CD14-positive monocyte (primary cell): ENCODE results near the gene PLCB1. TPM values are rescaled to one million over a fixed set of nuclear protein-coding genes. Genes with fewer than 3 reads are reported as not detected.

Experiments used
- DNase-seq, 3 donors: peaks; one replicate each; pipeline ENCODE4 v3.0.0-alpha.2; 2011 to 2022
- H2AFZ ChIP-seq: 2 replicates; pipeline ENCODE4 v1.6.0; 2012; ENCODE audit warnings: mild to moderate bottlenecking, low read depth, low read length, inconsistent platforms; ENCODE audit not compliant: insufficient read depth, poor library complexity, severe bottlenecking
- H3K27ac ChIP-seq, 2 donors: 1 replicate in 1 of 2; 2 replicates in 1 of 2; pipeline ENCODE4 v1.5.1; 2012 to 2013; ENCODE audit warnings: low read length in 2 of 2, control low read depth in 1 of 2, inconsistent platforms in 1 of 2, low read depth in 1 of 2, mild to moderate bottlenecking in 1 of 2
- H3K27me3 ChIP-seq, 2 donors: one replicate each; pipeline versions ENCODE4 v1.6.0 to v1.6.1; 2011 to 2013; ENCODE audit warnings: low read length in 2 of 2; ENCODE audit not compliant: control insufficient read depth in 2 of 2, insufficient read depth in 2 of 2
- H3K36me3 ChIP-seq, 2 donors: replicated peaks in 1 of 2; 1 replicate in 1 of 2; 2 replicates in 1 of 2; pipeline versions ENCODE4 v1.5.1 to v1.6.1; 2012 to 2013; ENCODE audit warnings: low read length in 2 of 2, control low read depth in 1 of 2, inconsistent platforms in 1 of 2, mild to moderate bottlenecking in 1 of 2; ENCODE audit not compliant: insufficient read depth in 2 of 2, control insufficient read depth in 1 of 2
- H3K4me1 ChIP-seq, 2 donors: 1 replicate in 1 of 2; 2 replicates in 1 of 2; pipeline versions ENCODE4 v1.5.1 to v1.6.1; 2012 to 2013; ENCODE audit warnings: low read length in 2 of 2, control low read depth in 1 of 2, inconsistent platforms in 1 of 2, mild to moderate bottlenecking in 1 of 2, moderate library complexity in 1 of 2; ENCODE audit not compliant: insufficient read depth in 2 of 2, control insufficient read depth in 1 of 2
- H3K4me2 ChIP-seq: replicated peaks from 2 replicates; pipeline ENCODE3; 2012; ENCODE audit warnings: low read length, moderate library complexity, mild to moderate bottlenecking; ENCODE audit not compliant: poor library complexity, severe bottlenecking; ENCODE audit errors: extremely low read depth
- H3K4me3 ChIP-seq, 3 experiments: fragments of 200-600 bp in 1 of 3; sonication (generic) in 1 of 3; replicated peaks in 1 of 3; 1 replicate in 2 of 3; 2 replicates in 1 of 3; pipeline ENCODE4 v1.5.1; 2011 to 2013; ENCODE audit warnings: low read length in 3 of 3, mild to moderate bottlenecking in 3 of 3, control low read depth in 2 of 3, low read depth in 2 of 3, inconsistent platforms in 1 of 3, moderate library complexity in 1 of 3
- H3K79me2 ChIP-seq: 2 replicates; pipeline ENCODE4 v1.6.0; 2012; ENCODE audit warnings: mild to moderate bottlenecking, control low read depth, inconsistent platforms, low read length, moderate library complexity; ENCODE audit not compliant: insufficient read depth
- H3K9ac ChIP-seq: 2 replicates; pipeline ENCODE4 v1.6.0; 2017; ENCODE audit warnings: low read length, mild to moderate bottlenecking; ENCODE audit not compliant: insufficient read depth, poor library complexity, severe bottlenecking
- H3K9me3 ChIP-seq, 2 donors: replicated peaks in 1 of 2; 1 replicate in 1 of 2; 2 replicates in 1 of 2; pipeline versions ENCODE4 v1.5.1 to v1.6.1; 2012 to 2013; ENCODE audit warnings: low read length in 2 of 2, control low read depth in 1 of 2; ENCODE audit not compliant: control insufficient read depth in 1 of 2, insufficient read depth in 1 of 2
- H4K20me1 ChIP-seq: 2 replicates; pipeline ENCODE4 v1.6.0; 2012; ENCODE audit warnings: mild to moderate bottlenecking, low read length, control low read depth, moderate library complexity; ENCODE audit not compliant: insufficient read depth
- H3K27ac Mint-ChIP-seq, 7 donors: one replicate each; pipeline ENCODE4 v1.8.0; 2020; ENCODE audit warnings: mild to moderate bottlenecking in 7 of 7, mixed read lengths in 7 of 7, moderate library complexity in 6 of 7, inconsistent platforms in 2 of 7
- H3K27me3 Mint-ChIP-seq, 3 donors: one replicate each; pipeline ENCODE4 v1.8.0; 2021 to 2022; ENCODE audit warnings: low read depth in 3 of 3, mild to moderate bottlenecking in 3 of 3, mixed read lengths in 3 of 3, moderate library complexity in 3 of 3, inconsistent platforms in 1 of 3
- H3K36me3 Mint-ChIP-seq, 2 donors: one replicate each; pipeline ENCODE4 v1.8.0; 2020; ENCODE audit warnings: mixed read lengths in 2 of 2, inconsistent platforms in 1 of 2, mild to moderate bottlenecking in 1 of 2
- H3K4me1 Mint-ChIP-seq: one replicate; pipeline ENCODE4 v1.8.0; 2020; ENCODE audit warnings: mild to moderate bottlenecking, mixed read lengths
- H3K4me3 Mint-ChIP-seq, 2 donors: one replicate each; pipeline ENCODE4 v1.8.0; 2020; ENCODE audit warnings: mild to moderate bottlenecking in 2 of 2, mixed read lengths in 2 of 2, moderate library complexity in 1 of 2
- H3K9me3 Mint-ChIP-seq, 7 donors: one replicate each; pipeline ENCODE4 v1.8.0; 2020 to 2022; ENCODE audit warnings: mixed read lengths in 7 of 7, mild to moderate bottlenecking in 6 of 7, moderate library complexity in 6 of 7, inconsistent platforms in 2 of 7
- WGBS: methylation state at CpG from one replicate; pipeline ENCODE4 v1.1.5; 2013; ENCODE audit warnings: missing lambda C conversion rate; ENCODE audit not compliant: insufficient coverage; 5-methylcytosine and 5-hydroxymethylcytosine counted together
- intact Hi-C, 2 donors: fragments of 100-400 bp; cut with micrococcal nuclease; formaldehyde crosslinking; loops; one replicate each; pipeline versions ENCODE4 v1.15.0 to v1.15.1; 2023
- polyA plus RNA-seq, 3 donors: library from polyadenylated mRNA; depleted of rRNA in 1 of 3; unstranded in 2 of 3; stranded (reverse) in 1 of 3; fragments of 300-500 nt in 2 of 3; fragments of >200 nt in 1 of 3; fragmentation: Illumina TruSeq in 2 of 3; gene quantifications; 1 replicate in 2 of 3; 2 replicates in 1 of 3; pipeline ENCODE4 v1.2.3, GENCODE V29; 2012 to 2021
- TF ChIP-seq, protein P1 (sequence below): fragments of 200-600 bp; IDR thresholded peaks from one replicate; pipeline ENCODE4 v1.8.0; 2022; ENCODE audit warnings: antibody characterized with exemption, mild to moderate bottlenecking

The PLCB1 gene
- polyA plus RNA-seq, 3 donors = 8.6 to 16.4 (median 13.2) TPM

DNA sequence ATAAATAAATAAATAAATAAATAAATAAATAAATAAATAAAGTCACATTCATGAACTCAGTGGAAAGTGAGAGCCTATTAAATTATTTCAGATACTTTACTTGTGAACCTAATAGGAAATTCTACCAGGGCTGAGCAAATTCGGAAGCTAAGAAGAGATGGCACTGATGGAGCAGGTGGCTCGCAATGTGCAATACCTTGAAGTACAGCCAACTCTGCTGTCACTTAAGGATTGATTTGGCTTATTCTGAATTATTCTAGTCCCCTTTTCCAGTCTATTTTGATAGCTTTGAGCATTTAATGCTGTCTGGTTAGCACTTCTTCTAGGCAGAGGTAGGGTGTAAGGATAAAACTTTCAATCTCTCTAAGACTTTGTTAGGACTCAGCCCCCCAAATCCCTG lies 541.0 kb downstream of the PLCB1 start:
- Histone ChIP-seq H3K9me3 (peaks cover 0 to 3% of the 10 kb centered on the region in 2 donors), H3K4me3 (no peak overlapping the region), H2AFZ (no peak overlapping the region), H3K79me2 (no peaks in the 10 kb centered on the region), H3K36me3 (peaks cover 0 to 15% of the 10 kb centered on the region in 2 donors), H3K27me3 (no peaks in the 10 kb centered on the region), H3K9ac (no peak overlapping the region), H4K20me1 (no peaks in the 10 kb centered on the region), H3K4me2 (no peak overlapping the region), H3K4me1 (no peaks in the 10 kb centered on the region), H3K27ac (no peak overlapping the region)
- DNase-seq = no peak
- intact Hi-C loops = no loop called here
- Mint-ChIP-seq H3K4me1 (no peaks in the 10 kb centered on the region), H3K27ac (no peak overlapping the region), H3K36me3 (peaks cover 16 to 24% of the 10 kb centered on the region in 2 donors), H3K27me3 (no peaks in the 10 kb centered on the region), H3K9me3 (peaks cover 0 to 3% (median 0%) of the 10 kb centered on the region in 7 donors), H3K4me3 (no peak overlapping the region)
- 100% methylated on average over 2 of the region's 2 CpGs for WGBS
- TF ChIP-seq, protein P1, sequence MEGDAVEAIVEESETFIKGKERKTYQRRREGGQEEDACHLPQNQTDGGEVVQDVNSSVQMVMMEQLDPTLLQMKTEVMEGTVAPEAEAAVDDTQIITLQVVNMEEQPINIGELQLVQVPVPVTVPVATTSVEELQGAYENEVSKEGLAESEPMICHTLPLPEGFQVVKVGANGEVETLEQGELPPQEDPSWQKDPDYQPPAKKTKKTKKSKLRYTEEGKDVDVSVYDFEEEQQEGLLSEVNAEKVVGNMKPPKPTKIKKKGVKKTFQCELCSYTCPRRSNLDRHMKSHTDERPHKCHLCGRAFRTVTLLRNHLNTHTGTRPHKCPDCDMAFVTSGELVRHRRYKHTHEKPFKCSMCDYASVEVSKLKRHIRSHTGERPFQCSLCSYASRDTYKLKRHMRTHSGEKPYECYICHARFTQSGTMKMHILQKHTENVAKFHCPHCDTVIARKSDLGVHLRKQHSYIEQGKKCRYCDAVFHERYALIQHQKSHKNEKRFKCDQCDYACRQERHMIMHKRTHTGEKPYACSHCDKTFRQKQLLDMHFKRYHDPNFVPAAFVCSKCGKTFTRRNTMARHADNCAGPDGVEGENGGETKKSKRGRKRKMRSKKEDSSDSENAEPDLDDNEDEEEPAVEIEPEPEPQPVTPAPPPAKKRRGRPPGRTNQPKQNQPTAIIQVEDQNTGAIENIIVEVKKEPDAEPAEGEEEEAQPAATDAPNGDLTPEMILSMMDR = no peak

DNA sequence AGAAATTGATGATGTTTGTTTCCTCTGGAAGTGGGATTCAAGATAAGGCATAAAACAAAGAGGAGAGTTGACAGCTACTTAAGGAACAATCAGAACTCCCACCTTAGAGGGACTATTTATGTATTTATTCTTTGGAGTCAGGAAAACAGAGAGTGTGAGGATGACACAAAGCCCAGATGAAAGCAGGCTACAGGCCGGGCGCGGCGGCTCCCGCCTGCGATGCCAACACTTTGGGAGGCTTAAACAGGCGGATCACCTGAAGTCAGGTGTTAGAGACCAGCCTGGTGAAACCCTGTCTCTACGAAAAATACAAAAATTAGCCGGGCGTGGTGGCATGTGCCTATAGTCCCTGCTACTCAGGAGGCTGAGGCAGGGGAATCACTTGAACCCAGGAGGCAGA lies 543.8 kb downstream of the PLCB1 start:
- H3K4me3 Mint-ChIP-seq = no peak overlapping the region
- Histone ChIP-seq H3K4me3 (no peak overlapping the region), H3K79me2 (no peaks in the 10 kb centered on the region), H3K4me1 (no peaks in the 10 kb centered on the region), H3K27ac (no peak overlapping the region), H2AFZ (no peak overlapping the region), H3K36me3 (peaks cover 0 to 10% of the 10 kb centered on the region in 2 donors), H3K9me3 (peaks cover 0 to 3% of the 10 kb centered on the region in 2 donors), H3K27me3 (no peaks in the 10 kb centered on the region), H3K4me2 (no peak overlapping the region), H3K9ac (no peak overlapping the region), H4K20me1 (no peaks in the 10 kb centered on the region)
- H3K4me1 Mint-ChIP-seq = no peaks in the 10 kb centered on the region
- WGBS = 97% methylated on average over 9 of the region's 10 CpGs
- intact Hi-C loops = no loop called here
- TF ChIP-seq, protein P1 = no peak
- H3K36me3 Mint-ChIP-seq = peaks cover 15 to 22% of the 10 kb centered on the region in 2 donors
- no peak overlapping the region for H3K27ac Mint-ChIP-seq
- H3K27me3 Mint-ChIP-seq = peaks cover 0 to 2% (median 0%) of the 10 kb centered on the region in 3 donors
- H3K9me3 Mint-ChIP-seq = peaks cover 0 to 3% (median 0%) of the 10 kb centered on the region in 7 donors
- no peak for DNase-seq
